Rectal smooth muscle tissue (tissue), 1 donor: Measurements from ENCODE around the gene NPAS3.

Experiments used
- H3K27ac ChIP-seq: one replicate; pipeline ENCODE4 v1.7.0; 2013; ENCODE audit warnings: low read depth, low read length, inconsistent platforms
- H3K27me3 ChIP-seq: one replicate; pipeline ENCODE4 v1.7.0; 2013; ENCODE audit warnings: low read length; ENCODE audit not compliant: control insufficient read depth, insufficient read depth
- H3K36me3 ChIP-seq: one replicate; pipeline ENCODE4 v1.7.0; 2013; ENCODE audit warnings: low read length; ENCODE audit not compliant: control insufficient read depth, insufficient read depth
- H3K4me1 ChIP-seq: one replicate; pipeline ENCODE4 v1.7.0; 2013; ENCODE audit warnings: low read length; ENCODE audit not compliant: control insufficient read depth, insufficient read depth
- H3K4me3 ChIP-seq: one replicate; pipeline ENCODE4 v1.7.0; 2013; ENCODE audit warnings: low read length
- H3K9ac ChIP-seq: one replicate; pipeline ENCODE4 v1.7.0; 2013; ENCODE audit warnings: low read length

The NPAS3 gene

DNA sequence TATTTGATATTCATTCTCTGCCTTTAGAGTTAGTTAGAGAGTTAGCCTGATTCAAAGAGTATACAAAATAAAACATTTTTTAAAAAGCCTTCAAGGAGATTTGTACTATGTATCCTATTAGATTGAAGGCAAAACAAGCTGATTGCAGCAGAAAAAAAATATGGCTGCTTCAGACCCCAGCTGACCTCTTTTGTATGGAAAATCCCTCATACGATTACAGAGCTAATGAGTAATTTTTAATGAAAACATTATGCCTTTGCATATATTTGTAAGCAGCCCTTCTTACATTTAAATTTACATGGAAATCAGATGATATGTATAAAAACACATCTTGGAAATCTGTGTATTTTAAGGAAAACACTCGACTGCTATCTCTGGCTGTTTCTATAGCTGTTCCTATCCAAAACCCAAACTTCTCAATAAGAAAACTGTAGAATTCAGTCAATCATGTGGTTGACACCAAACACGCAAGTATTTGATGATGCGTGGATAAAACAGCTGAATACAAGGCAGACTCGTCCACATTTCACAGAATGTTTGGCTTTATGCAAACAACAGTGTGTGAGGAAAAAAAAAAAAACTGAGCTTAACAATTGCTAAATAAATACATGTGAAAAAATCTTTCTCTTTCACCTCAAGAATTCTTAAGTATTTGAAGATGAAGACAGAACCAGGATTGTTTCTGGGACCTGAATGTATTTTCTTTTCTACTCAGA lies 736.9 kb downstream of the NPAS3 start:
- Histone ChIP-seq H3K27me3 (no peaks in the 10 kb centered on the region), H3K36me3 (no peaks in the 10 kb centered on the region), H3K9ac (no peak overlapping the region), H3K4me1 (no peaks in the 10 kb centered on the region), H3K27ac (no peak overlapping the region), H3K4me3 (no peak overlapping the region)

DNA sequence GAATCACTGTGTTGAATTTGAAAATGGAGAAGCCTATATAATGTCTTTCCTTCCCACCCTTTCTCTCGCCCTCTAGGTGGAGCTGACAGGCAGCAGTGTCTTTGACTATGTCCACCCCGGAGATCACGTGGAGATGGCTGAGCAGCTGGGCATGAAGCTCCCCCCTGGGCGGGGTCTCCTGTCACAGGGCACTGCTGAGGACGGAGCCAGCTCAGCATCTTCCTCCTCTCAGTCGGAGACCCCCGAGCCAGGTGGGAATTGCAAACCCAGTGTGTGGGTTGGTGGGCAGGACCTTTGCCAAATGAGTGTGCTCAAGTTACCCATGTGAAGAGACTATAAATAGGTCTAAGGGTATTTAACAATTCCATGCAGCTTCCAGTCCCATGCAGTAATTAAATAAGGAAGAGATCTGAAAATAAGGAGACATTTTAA lies 737.5 kb downstream of the NPAS3 start:
- H3K27me3 ChIP-seq, result no peaks in the 10 kb centered on the region
- H3K9ac ChIP-seq, result no peak overlapping the region
- H3K36me3 ChIP-seq, result no peaks in the 10 kb centered on the region
- H3K27ac ChIP-seq, result no peak overlapping the region
- H3K4me1 ChIP-seq, result no peaks in the 10 kb centered on the region
- no peak overlapping the region for H3K4me3 ChIP-seq

DNA sequence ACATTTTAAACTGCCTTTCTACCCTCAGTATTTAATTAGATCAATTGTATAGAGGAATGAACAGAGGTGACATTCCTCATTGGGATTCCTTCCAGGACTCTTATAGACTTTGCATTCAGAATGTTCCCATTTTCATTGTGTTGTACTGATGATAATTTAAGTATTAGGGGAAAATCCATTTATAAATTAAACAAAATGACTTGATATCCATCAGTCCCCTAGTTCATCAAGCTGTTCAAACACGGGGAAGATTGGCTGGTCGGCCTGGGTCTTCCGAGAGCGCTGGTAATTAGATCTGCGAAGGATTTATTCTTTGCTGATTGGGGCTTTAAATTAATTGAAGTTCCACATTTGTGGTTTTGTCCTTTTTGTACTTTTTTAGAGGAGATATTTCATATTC lies 738.2 kb downstream of the NPAS3 start:
- Histone ChIP-seq H3K36me3 (no peaks in the 10 kb centered on the region), H3K27ac (no peak overlapping the region), H3K9ac (no peak overlapping the region), H3K27me3 (no peaks in the 10 kb centered on the region), H3K4me3 (no peak overlapping the region), H3K4me1 (no peaks in the 10 kb centered on the region)

DNA sequence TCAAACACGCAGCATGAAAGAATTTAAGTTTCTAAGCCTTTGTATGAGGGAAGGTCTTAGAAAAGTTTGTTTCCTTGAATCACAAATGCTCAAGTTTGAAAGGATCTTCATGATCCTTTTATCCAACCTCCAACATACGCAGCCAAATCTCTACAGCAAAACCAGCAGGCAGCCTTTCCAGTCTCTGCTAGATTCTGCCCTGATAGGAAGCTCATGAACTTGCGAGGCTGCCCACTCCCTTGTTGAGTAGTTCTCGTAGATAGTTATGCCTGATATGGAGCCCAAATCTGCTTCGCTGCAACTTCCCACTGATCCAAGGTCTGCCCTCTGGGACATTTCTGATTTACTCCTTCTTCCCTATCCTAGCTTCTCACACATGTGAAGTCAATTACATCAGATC lies 739.3 kb downstream of the NPAS3 start:
- H3K27me3 ChIP-seq, result no peaks in the 10 kb centered on the region

GRCh38 chr14:33679025-33679424 lies 740.3 kb downstream of the NPAS3 start:
- H3K27ac ChIP-seq, result no peak overlapping the region
- H3K4me3 ChIP-seq, result no peak overlapping the region
- H3K27me3 ChIP-seq, result no peaks in the 10 kb centered on the region
- H3K9ac ChIP-seq, result no peak overlapping the region
- H3K4me1 ChIP-seq, result no peaks in the 10 kb centered on the region
- no peaks in the 10 kb centered on the region for H3K36me3 ChIP-seq

More for the DNA sequence above, 739.3 kb downstream of the NPAS3 start:
- Histone ChIP-seq H3K4me1 (no peaks in the 10 kb centered on the region), H3K4me3 (no peak overlapping the region), H3K9ac (no peak overlapping the region), H3K27ac (no peak overlapping the region), H3K36me3 (no peaks in the 10 kb centered on the region)

DNA sequence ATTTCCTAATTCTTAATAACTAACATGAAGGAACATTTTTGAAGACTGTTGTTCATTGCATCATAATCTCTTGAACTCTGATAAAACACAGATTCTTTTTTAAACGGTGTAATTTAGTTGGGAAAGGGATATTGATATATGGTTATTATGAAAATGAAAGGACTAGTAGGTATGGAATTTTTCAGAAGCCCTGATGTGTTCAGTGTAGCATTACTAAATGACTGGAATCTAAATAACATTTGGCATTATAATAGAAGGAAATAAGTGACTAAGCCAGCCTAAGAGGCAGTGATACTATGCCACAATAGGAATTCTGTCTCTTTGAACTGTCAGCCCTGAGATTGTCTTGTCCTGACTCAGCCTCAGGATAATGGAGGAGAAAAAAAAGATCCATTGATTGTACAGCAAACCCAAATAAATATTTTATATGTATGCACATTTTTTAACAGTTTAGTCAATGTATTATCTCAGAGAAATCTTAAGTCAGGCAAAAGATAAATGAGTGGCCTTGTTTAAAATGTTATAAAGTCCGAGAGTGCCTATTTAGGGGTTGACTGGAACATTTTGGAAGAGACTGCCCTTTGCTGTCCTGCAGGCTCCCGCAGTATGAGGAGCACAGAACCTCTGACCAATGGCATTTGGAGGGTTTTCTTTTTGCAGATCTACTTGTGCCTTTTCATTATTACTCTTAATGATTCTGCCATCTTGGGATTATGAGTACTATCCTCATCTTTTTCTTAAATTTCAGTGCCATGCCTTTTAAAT lies 741.0 kb downstream of the NPAS3 start:
- no peak overlapping the region for H3K4me3 ChIP-seq
- no peak overlapping the region for H3K9ac ChIP-seq
- no peaks in the 10 kb centered on the region for H3K27me3 ChIP-seq
- no peaks in the 10 kb centered on the region for H3K36me3 ChIP-seq
- no peaks in the 10 kb centered on the region for H3K4me1 ChIP-seq
- no peak overlapping the region for H3K27ac ChIP-seq

GRCh38 chr14:33680873-33681272 lies 742.2 kb downstream of the NPAS3 start:
- H3K27ac ChIP-seq, result no peak overlapping the region
- H3K9ac ChIP-seq, result no peak overlapping the region
- no peak overlapping the region for H3K4me3 ChIP-seq
- no peaks in the 10 kb centered on the region for H3K27me3 ChIP-seq
- no peaks in the 10 kb centered on the region for H3K36me3 ChIP-seq
- H3K4me1 ChIP-seq, result no peaks in the 10 kb centered on the region

DNA sequence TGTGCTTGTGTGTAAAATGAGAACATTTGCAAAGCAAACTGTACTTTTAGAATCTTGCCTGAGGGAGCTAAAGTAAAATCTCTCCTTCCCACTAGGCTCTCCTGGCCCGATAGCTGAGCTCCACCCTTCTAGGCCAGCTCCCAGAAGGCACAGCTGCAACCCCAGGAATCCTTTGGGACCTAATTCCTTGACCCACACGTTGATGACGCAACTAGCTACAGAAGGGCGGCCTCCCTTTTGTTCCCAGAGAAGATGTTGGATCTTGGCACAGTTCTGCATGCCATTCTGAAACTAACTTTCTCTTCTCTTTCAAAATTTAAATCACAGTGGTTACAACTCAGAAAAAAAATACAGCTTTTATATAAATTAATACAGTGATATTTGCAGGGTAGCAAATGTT lies 744.1 kb downstream of the NPAS3 start:
- H3K9ac ChIP-seq, result no peak overlapping the region
- no peaks in the 10 kb centered on the region for H3K36me3 ChIP-seq
- no peaks in the 10 kb centered on the region for H3K4me1 ChIP-seq
- H3K27me3 ChIP-seq, result no peaks in the 10 kb centered on the region
- H3K27ac ChIP-seq, result no peak overlapping the region
- no peak overlapping the region for H3K4me3 ChIP-seq

DNA sequence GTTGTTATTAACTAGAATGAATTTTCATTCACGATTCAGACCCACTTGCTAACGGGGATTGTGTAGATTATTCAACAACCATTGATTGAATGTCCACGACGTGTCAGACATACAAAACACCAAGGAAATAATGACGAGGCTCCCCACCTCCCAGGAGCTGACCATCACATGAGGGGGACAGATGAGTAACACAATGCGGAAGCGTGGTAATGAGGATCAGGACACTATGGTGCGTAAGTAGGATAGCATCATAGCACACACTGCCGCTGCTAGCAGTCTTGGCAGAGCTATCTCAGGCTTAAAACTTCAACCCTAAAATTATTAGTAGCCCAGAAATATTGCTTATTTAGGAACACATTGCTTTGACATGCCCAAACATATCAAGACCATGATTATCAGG lies 746.3 kb downstream of the NPAS3 start:
- no peak overlapping the region for H3K9ac ChIP-seq
- H3K27me3 ChIP-seq, result no peaks in the 10 kb centered on the region
- no peaks in the 10 kb centered on the region for H3K36me3 ChIP-seq
- no peaks in the 10 kb centered on the region for H3K4me1 ChIP-seq
- no peak overlapping the region for H3K4me3 ChIP-seq
- no peak overlapping the region for H3K27ac ChIP-seq

DNA sequence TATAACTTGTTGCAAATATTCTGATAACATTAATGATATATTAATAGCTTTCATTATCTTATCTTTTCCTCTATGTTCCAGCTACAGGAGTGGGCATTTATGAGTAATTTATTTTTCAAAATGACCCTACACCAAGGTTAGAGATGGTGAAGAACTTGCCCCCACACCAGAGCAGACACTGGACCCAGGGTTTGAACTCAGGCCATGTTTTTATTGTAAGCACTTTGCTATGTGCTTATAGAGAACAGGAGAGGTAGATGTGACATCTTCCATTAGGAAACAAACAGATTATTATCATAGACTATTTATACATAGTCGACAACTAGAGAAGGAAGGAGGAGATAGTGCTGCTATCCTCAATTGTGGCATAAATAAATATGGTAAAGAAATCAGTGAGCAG lies 747.0 kb downstream of the NPAS3 start:
- H3K9ac ChIP-seq, result no peak overlapping the region
- no peak overlapping the region for H3K27ac ChIP-seq
- no peaks in the 10 kb centered on the region for H3K36me3 ChIP-seq
- no peaks in the 10 kb centered on the region for H3K27me3 ChIP-seq
- H3K4me3 ChIP-seq, result no peak overlapping the region
- H3K4me1 ChIP-seq, result no peaks in the 10 kb centered on the region

DNA sequence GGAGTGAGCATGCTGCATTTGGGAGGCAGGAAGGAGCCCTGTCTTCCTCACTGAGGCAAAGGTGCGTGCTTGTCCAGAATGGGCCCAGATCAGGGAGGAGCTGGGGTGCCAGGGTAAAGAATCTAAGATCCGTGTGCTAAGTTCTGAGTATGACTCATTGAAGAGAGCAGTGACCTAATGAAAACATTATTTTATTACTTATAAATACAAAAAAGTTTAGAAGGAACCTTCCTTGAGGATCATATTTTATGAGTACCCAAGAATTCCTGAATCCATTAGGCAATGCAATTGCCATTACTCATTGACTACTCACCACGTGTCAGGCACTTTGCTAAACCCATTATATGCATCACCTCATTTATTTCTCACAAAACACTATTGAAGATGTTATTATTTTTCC lies 747.5 kb downstream of the NPAS3 start:
- Histone ChIP-seq H3K27me3 (no peaks in the 10 kb centered on the region), H3K36me3 (no peaks in the 10 kb centered on the region), H3K4me1 (no peaks in the 10 kb centered on the region), H3K9ac (no peak overlapping the region), H3K4me3 (no peak overlapping the region), H3K27ac (no peak overlapping the region)

DNA sequence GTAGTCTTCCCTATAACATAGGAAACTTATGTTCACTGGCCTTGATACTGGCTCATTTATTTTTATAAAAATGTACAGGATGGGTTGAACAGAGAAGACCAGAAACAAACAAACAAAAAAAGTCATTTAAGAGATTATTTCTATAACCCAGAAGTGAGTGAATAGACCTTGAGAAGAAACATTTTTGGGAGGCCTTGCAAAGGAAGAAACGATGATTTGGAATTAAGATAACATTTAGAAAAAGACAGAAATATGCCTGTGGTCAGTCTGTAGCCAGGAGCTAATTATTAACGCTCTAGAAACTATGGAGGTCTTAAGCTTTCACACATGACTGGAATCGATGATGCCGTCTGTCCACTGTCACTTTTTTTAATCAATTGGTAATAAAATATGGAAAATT lies 748.2 kb downstream of the NPAS3 start:
- Histone ChIP-seq H3K4me1 (no peaks in the 10 kb centered on the region), H3K9ac (no peak overlapping the region), H3K4me3 (no peak overlapping the region), H3K36me3 (no peaks in the 10 kb centered on the region), H3K27me3 (no peaks in the 10 kb centered on the region), H3K27ac (no peak overlapping the region)

DNA sequence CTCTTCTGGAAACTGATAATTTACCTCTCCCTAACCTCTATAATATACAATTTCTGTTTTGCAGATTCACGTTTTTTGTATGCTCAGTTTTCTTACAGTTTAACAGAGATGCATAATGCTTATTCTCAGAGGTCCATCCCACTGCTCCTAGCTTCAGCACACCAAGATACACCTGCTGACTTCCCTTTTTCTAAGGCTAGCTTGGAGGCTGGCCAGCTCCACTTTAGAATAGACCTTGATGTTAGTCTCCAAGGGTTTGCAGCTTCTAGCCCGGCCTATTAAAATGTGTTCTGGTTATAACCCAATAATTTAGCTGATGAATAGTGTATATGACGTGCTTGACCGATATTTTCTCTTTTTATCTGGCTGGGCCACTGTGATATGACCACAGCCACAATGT lies 751.0 kb downstream of the NPAS3 start:
- Histone ChIP-seq H3K4me3 (no peak overlapping the region), H3K9ac (no peak overlapping the region), H3K27ac (no peak overlapping the region), H3K36me3 (no peaks in the 10 kb centered on the region), H3K27me3 (no peaks in the 10 kb centered on the region), H3K4me1 (no peaks in the 10 kb centered on the region)
